CD4-positive, alpha-beta T cell treated with Interleukin-21 for 1 hour (primary cell): Measurements from ENCODE around the gene MARK2.

ENCODE experiments used
- DNase-seq: peaks from one replicate; pipeline ENCODE4 v3.0.0-alpha.2; 2020

Gene MARK2

GRCh38 chr11:63884196-63884932 is 45.5 kb downstream of the MARK2 start:
- DNase-seq: no peak

DNA sequence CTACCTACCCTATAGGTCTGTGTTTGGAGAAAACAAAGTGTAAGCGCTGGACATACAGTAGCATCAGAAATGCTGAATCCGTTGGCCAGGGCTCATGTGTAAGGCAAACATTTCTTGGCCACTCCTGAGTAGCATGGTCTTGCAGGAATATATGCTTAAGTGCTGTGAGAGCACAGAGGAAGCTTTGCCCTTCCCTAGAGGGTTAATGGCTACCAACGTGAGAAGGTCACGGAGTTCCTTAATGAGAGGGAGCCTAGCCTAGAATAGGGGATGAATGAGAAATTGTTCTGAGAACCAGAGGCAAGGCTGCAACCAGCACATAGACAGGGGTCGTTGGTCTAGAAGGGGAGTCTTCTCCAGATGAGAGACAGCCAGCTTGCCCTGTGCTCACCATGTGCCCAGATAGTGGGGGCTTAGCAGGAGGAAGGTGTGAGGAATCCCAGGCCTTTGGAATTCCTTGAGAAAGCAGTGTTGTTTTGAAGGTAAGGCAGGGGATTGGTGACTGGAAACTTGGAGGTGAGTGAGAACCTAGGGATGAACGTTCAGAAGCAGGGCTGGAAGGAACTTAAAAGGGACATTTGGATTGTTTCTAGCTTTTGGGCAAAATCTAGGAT is 48.6 kb downstream of the MARK2 start:
- DNase-seq: no peak

DNA sequence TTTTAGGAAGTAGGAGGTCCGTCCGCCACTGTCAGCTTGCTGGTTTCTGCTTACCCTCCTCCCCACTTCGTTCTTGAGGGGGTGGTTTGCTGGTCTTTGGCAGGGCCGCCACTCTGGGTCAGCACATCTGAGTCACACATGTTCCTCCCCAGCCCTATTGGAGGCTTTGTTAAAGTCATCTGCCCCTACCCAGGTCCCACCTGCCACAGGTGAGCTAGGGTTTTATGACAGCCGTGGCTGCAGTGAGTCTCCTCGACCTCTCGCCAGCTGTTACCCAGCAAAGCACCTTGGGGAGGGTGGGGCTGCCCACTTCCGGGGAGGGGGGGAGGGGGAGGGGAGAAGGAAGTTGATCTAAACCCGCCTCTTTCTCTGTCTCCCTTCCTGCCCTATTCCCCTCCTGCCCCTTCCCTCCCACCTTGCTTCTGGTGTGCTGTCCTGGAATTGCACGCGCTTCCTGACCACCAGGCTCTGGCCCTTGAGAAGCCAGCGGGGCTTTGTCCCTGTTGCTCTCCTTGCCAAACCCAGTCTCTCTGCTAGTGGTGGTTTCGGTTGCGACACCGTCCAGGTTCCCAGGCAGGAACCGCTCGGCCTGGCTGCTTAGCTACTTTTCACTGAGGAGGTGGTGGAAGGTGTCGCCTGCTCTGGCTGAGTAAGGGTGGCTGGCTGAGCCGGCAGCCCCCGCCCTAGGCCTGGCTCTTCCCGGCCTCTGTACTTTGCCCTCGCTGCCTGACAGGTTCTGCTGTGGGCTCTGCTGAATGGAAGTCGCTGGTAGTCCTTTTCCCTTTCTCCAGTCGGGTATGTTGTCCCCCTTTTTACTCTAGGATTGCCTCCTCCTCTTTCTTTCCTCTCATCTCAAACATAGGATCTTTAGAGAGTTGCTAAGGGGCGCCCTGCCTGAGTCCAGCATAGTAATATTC is 49.5 kb downstream of the MARK2 start:
- DNase-seq: peak; percentile 74

- no peak for DNase-seq
Observed at GRCh38 chr11:63889344-63889743, 50.4 kb downstream of the MARK2 start.

DNA sequence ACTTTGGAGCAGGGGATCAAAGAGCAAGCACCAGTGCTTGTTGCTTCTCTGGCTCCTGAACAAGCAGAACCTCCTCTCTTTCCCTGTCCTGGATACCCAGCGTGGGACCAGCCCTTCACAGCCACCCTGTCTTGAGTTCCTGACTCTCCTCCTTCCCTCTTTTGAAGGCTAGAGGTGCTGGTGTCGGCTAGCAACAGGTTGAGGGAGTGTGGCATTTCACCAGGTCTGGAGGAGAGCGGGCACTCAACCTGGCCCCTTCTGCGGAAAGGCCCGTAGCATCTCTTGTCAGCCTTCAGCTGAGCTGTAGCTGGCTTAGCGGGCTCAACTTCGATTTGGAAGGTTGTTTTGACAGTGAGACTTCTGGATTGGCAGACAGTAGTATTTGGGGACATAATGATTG is 51.5 kb downstream of the MARK2 start:
- no peak for DNase-seq

- DNase-seq: no peak
Observed at GRCh38 chr11:63892228-63892627, 53.3 kb downstream of the MARK2 start.

DNA sequence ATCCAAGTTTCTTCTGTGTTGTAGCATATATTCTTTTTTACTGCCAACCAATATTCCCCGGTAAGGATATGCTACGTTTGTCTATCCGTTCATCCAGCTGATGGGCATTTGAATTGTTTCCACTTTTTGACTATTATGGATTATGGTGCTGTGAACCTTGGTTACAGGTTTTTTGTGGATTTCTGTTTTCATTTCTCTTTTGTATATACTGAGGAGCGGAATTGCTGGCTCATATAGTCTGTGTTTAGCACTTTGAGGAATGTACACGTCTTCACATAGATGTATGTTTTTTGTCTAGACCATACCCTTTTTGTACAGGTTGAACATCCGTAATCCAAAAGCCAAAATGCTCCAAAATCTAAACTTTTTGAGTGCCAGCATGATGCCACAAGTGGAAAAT is 54.4 kb downstream of the MARK2 start:
- DNase-seq: no peak

GRCh38 chr11:63896071-63896470 is 57.2 kb downstream of the MARK2 start:
- no peak for DNase-seq

GRCh38 chr11:63897459-63898146 is 58.7 kb downstream of the MARK2 start:
- DNase-seq: no peak

DNA sequence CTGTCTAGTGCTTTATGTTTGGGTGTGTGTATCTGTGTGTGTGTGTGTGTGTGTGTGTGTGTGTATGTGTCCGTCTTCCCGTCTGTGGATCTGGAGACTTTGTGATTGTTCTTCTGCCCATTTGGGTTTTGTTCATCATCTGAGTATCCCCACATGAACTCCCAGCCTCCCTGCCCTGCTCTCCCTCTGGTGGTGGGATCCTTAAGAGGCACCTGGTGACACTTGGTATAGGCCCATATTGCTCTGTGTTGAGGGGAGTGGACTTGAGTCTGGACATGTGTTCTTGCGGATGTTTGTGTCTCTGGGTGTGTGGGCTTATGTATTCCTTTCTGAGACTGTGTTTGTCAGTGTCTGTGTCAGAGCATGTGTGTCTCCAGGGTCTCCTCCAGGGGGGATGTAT is 62.8 kb downstream of the MARK2 start:
- peak; percentile 21 for DNase-seq

GRCh38 chr11:63903884-63904283 is 65.0 kb downstream of the MARK2 start:
- no peak for DNase-seq

DNA sequence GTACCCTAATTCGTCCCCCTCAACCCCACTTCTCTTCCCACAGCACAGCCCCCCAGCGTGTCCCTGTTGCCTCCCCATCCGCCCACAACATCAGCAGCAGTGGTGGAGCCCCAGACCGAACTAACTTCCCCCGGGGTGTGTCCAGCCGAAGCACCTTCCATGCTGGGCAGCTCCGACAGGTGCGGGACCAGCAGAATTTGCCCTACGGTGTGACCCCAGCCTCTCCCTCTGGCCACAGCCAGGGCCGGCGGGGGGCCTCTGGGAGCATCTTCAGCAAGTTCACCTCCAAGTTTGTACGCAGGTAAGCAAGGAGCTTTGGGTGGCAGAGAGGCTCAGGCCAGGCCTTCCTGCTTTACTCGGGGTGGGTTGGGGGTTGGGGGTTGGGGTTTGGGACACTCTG is 65.8 kb downstream of the MARK2 start:
- no peak for DNase-seq

GRCh38 chr11:63905179-63905578 is 66.3 kb downstream of the MARK2 start:
- DNase-seq: no peak

DNA sequence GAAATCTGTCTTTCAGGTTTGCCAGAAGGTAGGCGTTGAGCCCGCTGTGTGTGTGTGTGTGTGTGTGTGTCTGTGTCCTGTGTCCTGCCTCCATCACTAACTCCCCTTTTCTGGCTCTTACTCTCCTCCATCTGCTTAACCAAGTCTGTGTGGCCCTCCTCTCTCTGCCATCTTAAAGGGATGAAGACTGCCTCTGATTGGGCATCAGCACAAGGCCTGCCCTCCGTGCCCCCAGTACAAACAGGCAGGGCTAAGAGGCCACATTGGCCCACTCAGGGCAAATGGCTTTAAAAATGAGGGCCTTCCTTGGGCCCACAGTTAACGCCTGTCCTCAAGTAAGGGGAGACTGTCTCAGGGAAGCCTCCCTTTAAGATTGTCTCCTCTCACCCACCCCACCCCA is 67.2 kb downstream of the MARK2 start:
- DNase-seq: no peak

DNA sequence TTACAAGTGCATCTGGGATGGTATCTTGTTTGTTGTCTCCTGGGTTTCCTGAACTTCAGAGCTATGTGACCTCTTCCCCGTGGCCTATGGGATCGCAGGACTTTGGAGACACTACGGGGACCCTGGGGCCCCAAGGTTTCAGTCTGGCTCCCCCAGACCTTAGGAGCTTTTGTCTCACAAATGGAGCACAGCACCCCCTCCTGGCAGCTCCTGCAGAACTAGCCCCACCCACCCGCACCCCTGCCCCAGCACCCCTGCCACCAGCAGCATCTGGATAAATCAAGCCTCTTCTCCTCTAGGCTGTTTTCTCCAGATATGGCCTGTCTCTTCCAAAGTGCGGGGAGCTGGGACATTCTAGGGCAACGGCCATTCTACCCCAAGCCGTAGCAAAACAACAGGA is 67.7 kb downstream of the MARK2 start:
- DNase-seq: peak; percentile 56

GRCh38 chr11:63907063-63907462 is 68.2 kb downstream of the MARK2 start:
- DNase-seq: no peak

DNA sequence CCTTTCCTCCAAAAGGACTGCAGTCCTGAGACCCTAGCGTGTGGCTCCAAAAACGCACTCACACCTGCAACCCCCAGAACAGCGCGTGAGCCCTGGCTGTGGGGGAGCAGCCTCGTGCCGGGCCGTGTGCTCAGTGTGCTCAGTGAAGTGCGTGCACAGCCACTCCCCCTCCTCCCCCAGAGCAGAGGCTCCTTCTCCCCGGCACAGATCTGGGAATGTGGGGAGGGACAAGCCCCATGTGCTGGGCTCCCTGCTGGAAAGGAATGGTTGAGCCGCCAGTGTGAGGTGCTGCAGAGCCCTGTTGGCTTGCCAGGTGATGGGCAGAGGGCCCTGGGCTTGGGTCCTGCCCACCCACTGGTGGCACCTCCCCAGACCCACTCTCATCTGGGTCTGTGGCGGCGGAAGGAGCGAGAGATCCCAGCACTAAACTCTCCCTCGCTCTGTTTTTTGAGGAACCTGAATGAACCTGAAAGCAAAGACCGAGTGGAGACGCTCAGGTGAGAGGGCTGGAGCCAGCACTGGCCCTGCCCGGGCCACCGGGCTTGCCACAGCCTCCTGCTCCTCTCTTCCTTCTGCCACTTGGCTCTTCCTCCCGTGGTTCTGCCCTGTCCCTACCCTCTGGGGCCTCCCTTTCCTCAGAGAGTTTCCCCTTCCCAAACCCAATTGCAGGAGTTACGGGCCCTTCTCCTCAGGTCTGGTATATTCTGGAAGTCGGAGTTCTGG is 69.1 kb downstream of the MARK2 start:
- no peak for DNase-seq

DNA sequence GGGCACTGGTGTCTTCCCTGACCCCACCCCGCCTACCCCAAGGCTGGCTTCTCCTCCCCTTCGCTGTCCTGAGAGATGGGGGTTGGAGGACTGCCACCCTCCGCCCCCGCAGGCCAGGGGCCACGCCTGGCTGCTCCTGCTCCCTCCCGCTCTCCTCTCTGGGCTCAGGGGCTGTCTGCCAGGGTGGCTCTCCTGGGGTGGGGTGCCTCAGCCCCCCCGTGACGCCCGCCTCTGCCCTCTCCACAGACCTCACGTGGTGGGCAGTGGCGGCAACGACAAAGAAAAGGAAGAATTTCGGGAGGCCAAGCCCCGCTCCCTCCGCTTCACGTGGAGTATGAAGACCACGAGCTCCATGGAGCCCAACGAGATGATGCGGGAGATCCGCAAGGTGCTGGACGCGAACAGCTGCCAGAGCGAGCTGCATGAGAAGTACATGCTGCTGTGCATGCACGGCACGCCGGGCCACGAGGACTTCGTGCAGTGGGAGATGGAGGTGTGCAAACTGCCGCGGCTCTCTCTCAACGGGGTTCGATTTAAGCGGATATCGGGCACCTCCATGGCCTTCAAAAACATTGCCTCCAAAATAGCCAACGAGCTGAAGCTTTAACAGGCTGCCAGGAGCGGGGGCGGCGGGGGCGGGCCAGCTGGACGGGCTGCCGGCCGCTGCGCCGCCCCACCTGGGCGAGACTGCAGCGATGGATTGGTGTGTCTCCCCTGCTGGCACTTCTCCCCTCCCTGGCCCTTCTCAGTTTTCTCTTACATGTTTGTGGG is 69.9 kb downstream of the MARK2 start:
- no peak for DNase-seq

DNA sequence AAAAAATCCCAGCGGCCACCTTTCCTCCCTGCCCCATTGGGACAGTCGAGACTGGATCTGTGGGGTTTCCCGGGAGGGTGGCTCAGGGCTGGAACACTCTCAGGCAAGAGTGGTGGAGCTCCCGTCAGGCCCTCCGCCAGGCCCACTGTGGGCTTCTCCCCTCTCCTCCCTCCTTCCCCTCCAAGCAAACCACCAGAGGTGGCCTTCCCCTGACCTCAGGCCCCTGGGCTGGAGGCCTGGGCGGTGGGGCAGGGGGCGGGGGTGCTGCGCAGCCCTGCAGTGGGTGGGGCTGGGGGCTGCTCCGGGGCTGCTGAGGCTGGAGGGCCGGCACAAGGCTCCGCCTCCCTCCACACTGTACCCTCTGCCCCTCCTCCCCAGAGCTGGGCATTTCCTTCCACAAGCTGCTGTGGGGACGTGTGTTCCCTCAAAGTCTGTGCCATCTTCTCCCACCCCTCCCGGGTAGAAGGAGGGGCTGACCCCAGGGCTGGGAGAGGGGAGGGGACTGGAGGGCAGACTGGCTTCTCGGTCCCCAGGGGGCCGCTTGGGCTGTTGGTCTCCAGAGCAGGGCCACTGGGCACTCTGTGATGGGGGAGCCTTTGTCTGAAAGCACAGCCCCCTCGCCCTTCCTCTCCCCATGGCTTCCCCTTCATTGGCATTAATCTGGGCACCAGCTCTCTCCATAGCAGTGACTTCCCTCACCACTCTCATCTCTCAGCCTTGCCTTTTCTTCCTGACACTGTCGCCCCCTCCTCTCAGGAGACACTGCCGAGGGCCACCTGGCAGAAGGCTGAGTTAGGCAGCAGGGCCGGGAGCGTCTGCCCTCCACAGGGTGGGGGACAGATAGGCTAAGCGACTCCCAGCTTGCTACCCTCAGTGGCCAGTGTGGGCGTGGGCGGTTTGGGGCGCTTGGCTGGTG is 70.9 kb downstream of the MARK2 start:
- DNase-seq: no peak

DNA sequence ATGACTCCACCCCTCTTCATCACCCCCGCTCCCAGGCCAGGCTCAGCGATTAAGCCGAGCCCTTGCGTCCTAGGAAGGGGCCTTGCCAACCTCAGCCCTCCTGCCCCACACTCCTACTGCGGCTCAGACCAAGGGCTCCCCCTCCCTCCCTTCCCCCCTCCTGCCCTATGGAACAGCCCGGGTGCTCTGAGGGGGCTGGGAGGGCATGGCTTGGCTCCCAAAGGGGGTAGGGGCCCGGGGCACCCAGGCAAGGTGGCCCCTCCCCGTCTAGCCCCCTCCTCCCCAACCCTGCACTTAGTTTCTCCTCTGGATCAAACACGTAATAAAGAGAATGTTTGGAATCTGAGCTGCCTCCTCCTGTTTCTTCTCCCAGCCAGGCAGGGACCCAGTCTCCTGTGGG is 71.8 kb downstream of the MARK2 start:
- DNase-seq: no peak

- no peak for DNase-seq
Observed at GRCh38 chr11:63911440-63911839, 72.5 kb downstream of the MARK2 start.
